Adrenal gland (tissue), 12 donors: ENCODE data around the gene CDK17. TPM values are rescaled to one million over a fixed set of nuclear protein-coding genes. Genes with fewer than 3 reads are reported as not detected.

ENCODE experiments used
- DNase-seq, 7 donors: peaks; one replicate each; pipeline ENCODE4 v3.0.0-alpha.2; 2019 to 2020
- H3K27ac ChIP-seq, 5 donors: fragments of 200-600 bp; sonication (generic) in 4 of 5; 1 replicate in 3 of 5; 2 replicates in 2 of 5; pipeline versions ENCODE4 v1.5.1 to v1.8.0; 2016 to 2020; ENCODE audit warnings: mild to moderate bottlenecking in 1 of 5
- H3K27me3 ChIP-seq: fragments of 200-600 bp; 2 replicates; pipeline ENCODE4 v1.8.0; 2021
- H3K36me3 ChIP-seq, 2 donors: fragments of 200-600 bp; replicated peaks in 1 of 2; 1 replicate in 1 of 2; 2 replicates in 1 of 2; pipeline versions ENCODE4 v1.5.1 to v1.8.0; 2018 to 2022
- H3K4me1 ChIP-seq, 2 donors: fragments of 200-600 bp; replicated peaks in 1 of 2; 1 replicate in 1 of 2; 2 replicates in 1 of 2; pipeline versions ENCODE4 v1.5.1 to v1.8.0; 2018 to 2021
- H3K4me3 ChIP-seq, 4 donors: fragments of 200-600 bp; sonication (generic) in 3 of 4; one replicate each; pipeline ENCODE4 v1.5.1; 2016 to 2018
- H3K9me3 ChIP-seq, 3 donors: fragments of 200-600 bp; sonication (generic) in 1 of 3; replicated peaks in 1 of 3; 1 replicate in 2 of 3; 2 replicates in 1 of 3; pipeline versions ENCODE4 v1.5.1 to v1.8.0; 2016 to 2021
- POLR2A ChIP-seq, 2 donors: fragments of 450-650 bp; IDR thresholded peaks; one replicate each; pipeline ENCODE4 v1.6.1; 2017; ENCODE audit warnings: antibody characterized with exemption in 2 of 2, mild to moderate bottlenecking in 2 of 2, moderate library complexity in 1 of 2
- WGBS, 4 donors: extraction: QIAGEN DNeasy Blood & Tissue Kit in 2 of 4; methylation state at CpG; one replicate each; pipeline versions ENCODE4 v1.1.5 to v1.1.7; 2013 to 2017; 5-methylcytosine and 5-hydroxymethylcytosine counted together
- intact Hi-C, 2 donors: fragments of 100-400 bp; cut with DNase I; formaldehyde crosslinking; loops; one replicate each; pipeline versions ENCODE4 v1.14.1 to v1.15.0; 2022 to 2023
- polyA plus RNA-seq, 3 donors: library from polyadenylated mRNA; stranded (reverse); fragments of 200-250 nt in 2 of 3; fragments of 350-450 nt in 1 of 3; fragmentation: Illumina TruSeq in 1 of 3; extraction: RNeasy Lipid Tissue Mini Kit (QIAGEN cat#74804) in 1 of 3; gene quantifications; one replicate each; pipeline ENCODE4 v1.2.3, GENCODE V29; 2013 to 2014
- total RNA-seq, 9 donors: library from RNA; depleted of rRNA in 4 of 9; stranded (reverse); fragments of >200 nt in 4 of 9; fragments of 120-200 nt in 1 of 9; fragmentation: NEBNext Ultra II Directional in 1 of 9; extraction: Animal tissue kit (Norgen Biotek cat#: 25700) in 1 of 9; gene quantifications; one replicate each; pipeline versions ENCODE4 v1.1.0 to v1.2.4, GENCODE V29; 2013 to 2023
- TF ChIP-seq, protein P1 (sequence below), 6 experiments: fragments of 450-650 bp in 4 of 6; fragments of 200-600 bp in 2 of 6; sonication (generic) in 1 of 6; IDR thresholded peaks; 1 replicate in 5 of 6; 2 replicates in 1 of 6; pipeline versions ENCODE4 v1.5.1 to v1.8.0; 2016 to 2021; ENCODE audit warnings: antibody characterized with exemption in 6 of 6, mild to moderate bottlenecking in 2 of 6, moderate library complexity in 1 of 6
- donor health status: healthy with polysubstance abuse.
- donor health status: Bipolar disorder and iron deficiency.
- donor health status: DM: yes; HTN: yes; CAD: no.
- donor health status: DM: no; HTN: no; CAD: no.
- donor health status: DM: no; HTN: no; CAD: no.
- donor health status: DM: yes; HTN: yes; CAD: no.

Gene CDK17
- total and polyA plus RNA-seq, 12 donors = 8.0 to 52.6 (median 21.1) TPM

DNA sequence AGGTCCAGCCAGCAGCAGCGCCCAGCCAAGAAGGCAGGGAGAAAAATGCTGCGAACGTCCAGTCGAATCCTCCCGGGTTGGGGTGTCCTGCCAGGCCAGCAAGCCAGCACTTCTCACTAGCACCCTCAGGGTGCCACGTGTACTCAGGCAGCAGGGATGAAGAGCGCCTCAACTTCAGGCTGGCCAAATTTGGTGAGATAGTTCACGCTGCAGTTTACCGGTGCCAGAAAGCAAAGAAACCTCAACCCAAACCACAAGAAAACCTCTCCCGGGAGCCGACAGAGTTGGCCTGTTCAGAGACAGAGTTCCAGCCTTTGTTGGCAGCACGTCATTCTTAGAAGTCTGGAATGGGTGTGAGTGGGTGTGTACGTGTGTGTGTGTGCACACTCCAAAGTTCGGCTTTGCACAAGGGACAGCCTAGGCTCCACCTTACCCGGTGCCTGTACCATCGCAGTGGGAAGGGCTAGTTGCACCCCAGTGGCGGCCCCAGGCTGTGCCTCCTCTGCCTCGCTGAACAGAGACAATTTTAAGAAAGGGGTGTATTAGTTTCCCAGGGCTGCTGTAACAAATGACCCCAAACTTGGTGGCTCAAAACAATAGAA, 163.9 kb downstream of the CDK17 start:
- DNase-seq = peak in 1 of 7 donors; percentile 46

DNA sequence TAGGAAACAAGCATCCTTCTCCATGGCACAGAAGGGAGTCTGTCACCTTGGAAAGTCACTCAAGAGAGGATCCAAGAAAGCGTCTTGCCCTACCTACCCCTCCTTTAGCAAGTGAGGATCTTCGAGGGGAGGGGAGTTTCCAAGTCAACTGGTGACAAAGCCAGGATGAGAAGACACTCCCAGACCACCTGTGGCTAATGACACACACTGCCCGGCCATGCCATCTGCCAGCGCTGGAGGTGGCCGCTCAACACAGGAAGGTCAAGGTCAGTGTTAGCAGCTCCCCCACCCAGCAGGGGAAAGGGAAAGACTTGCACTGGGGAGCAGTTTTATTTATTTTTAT, 164.8 kb downstream of the CDK17 start:
- intact Hi-C loops = no loop called here
- peak overlapping the region in 2 of 5 donors; percentile 74 to 85 for H3K27ac ChIP-seq
- no peaks in the 10 kb centered on the region for H3K36me3 ChIP-seq
- WGBS, 4 donors = 39 to 48% (median 41%) methylated on average over 5 of the region's 5 CpGs
- TF ChIP-seq, protein P1, sequence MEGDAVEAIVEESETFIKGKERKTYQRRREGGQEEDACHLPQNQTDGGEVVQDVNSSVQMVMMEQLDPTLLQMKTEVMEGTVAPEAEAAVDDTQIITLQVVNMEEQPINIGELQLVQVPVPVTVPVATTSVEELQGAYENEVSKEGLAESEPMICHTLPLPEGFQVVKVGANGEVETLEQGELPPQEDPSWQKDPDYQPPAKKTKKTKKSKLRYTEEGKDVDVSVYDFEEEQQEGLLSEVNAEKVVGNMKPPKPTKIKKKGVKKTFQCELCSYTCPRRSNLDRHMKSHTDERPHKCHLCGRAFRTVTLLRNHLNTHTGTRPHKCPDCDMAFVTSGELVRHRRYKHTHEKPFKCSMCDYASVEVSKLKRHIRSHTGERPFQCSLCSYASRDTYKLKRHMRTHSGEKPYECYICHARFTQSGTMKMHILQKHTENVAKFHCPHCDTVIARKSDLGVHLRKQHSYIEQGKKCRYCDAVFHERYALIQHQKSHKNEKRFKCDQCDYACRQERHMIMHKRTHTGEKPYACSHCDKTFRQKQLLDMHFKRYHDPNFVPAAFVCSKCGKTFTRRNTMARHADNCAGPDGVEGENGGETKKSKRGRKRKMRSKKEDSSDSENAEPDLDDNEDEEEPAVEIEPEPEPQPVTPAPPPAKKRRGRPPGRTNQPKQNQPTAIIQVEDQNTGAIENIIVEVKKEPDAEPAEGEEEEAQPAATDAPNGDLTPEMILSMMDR (IDR thresholded peaks at IDR 0.05) = no peak
- no peak for TF ChIP-seq POLR2A (IDR thresholded peaks at IDR 0.05)
- no peak overlapping the region for H3K4me3 ChIP-seq
- H3K27me3 ChIP-seq = no peaks in the 10 kb centered on the region
- H3K9me3 ChIP-seq = no peaks in the 10 kb centered on the region
- DNase-seq = peak in 3 of 7 donors; percentile 40 to 49 (median 42)
- peaks cover 10 to 58% of the 10 kb centered on the region in 2 donors for H3K4me1 ChIP-seq

More for the DNA sequence above, 163.9 kb downstream of the CDK17 start:
- Histone ChIP-seq H3K27me3 (no peaks in the 10 kb centered on the region), H3K9me3 (no peaks in the 10 kb centered on the region), H3K27ac (peak overlapping the region in 2 of 5 donors; percentile 83 to 85), H3K4me3 (no peak overlapping the region), H3K36me3 (no peaks in the 10 kb centered on the region), H3K4me1 (peaks cover 10 to 58% of the 10 kb centered on the region in 2 donors)
- TF ChIP-seq POLR2A (IDR thresholded peaks at IDR 0.05) = no peak
- TF ChIP-seq, protein P1 (IDR thresholded peaks at IDR 0.05) = no peak
- intact Hi-C loops = no loop called here
- 72 to 88% (median 83%) methylated on average over 9 to 18 of the region's 18 CpGs for WGBS, 4 donors

DNA sequence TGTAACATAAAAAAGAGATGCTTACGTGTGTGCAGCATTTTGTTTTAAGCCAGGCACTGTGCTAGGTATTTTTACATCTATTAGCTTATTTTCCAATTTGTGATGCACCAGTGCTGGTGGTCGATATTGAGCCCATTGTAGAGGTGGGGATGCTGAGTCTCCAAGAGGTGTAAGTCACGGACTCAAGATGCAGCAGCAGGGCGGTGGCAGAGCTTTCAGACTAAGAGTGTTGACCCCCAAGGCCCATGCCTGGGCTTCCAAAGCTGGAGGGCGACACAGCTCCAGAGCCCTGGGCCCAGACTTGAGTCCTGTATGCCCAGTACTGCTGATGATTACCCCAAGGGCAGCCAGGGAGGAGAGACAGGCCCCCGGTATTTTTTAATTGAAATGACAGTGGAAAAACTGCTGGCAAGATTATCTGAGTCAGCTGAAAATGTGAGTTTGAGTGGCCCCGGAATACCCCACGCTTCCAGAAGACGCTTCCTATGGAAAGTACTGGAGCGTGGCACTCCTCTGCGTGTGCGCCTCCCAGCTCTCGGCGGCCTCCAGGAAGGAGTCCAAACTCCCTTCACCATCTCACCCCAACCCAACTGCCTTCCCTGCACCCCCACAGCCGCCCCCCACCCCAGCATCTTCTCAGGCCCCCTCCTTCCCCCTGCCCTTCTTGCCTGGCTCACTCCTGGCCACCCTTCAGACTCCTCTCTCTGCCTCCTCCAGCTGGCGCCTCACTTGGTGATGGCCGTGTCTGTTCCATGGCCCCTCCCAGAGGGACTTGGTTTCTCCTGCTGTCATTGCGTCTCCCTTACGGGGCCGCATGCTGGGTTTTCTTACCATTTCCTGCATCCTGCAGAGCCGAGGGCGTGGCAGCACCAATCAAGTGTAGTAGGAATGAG, 165.4 kb downstream of the CDK17 start:
- H3K36me3 ChIP-seq = no peaks in the 10 kb centered on the region
- H3K4me1 ChIP-seq = peaks cover 10 to 58% of the 10 kb centered on the region in 2 donors
- H3K9me3 ChIP-seq = no peaks in the 10 kb centered on the region
- intact Hi-C loops = no loop called here
- no peak for TF ChIP-seq POLR2A (IDR thresholded peaks at IDR 0.05)
- TF ChIP-seq, protein P1 (IDR thresholded peaks at IDR 0.05) = no peak
- 85 to 94% (median 88%) methylated on average over 22 of the region's 22 CpGs for WGBS, 4 donors
- H3K27ac ChIP-seq = peak overlapping the region in 2 of 5 donors; percentile 74 to 85
- H3K4me3 ChIP-seq = no peak overlapping the region
- no peak for DNase-seq
- H3K27me3 ChIP-seq = no peaks in the 10 kb centered on the region

DNA sequence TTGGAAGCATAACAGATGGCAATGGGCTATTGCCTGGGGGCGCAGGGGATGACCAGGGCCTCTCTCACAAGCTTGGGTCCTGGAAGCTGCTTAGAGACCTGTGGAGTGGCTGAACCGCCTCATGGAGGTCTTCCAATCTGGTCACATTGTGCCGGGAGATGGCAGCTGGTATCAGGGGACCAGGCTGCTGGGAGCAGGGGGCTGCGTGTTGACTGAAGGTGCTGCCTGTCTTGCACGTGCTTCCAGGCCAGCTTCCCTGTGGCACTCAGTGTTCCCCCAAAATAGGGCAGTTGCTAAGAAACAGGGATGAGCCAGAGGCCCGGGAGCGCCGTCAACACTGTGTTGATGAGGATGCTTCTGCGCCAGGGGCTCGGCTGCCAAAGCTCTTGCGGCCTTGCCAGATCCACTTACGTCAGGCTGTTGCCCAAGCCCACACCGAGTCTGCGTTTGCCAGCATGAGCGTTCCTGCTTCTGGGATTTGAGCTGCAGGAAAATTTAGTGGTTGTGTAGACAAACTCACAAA, 166.2 kb downstream of the CDK17 start:
- H3K27me3 ChIP-seq = no peaks in the 10 kb centered on the region
- peak; percentile 66 to 96 (median 83) for DNase-seq
- H3K36me3 ChIP-seq = no peaks in the 10 kb centered on the region
- H3K4me3 ChIP-seq = no peak overlapping the region
- TF ChIP-seq, protein P1 (IDR thresholded peaks at IDR 0.05) = no peak
- TF ChIP-seq POLR2A (IDR thresholded peaks at IDR 0.05) = no peak
- WGBS, 4 donors = 46 to 86% (median 63%) methylated on average over 4 to 15 of the region's 15 CpGs
- peaks cover 10 to 51% of the 10 kb centered on the region in 2 donors for H3K4me1 ChIP-seq
- intact Hi-C loops = no loop called here
- peak overlapping the region in 3 of 5 donors; percentile 55 to 88 (median 85) for H3K27ac ChIP-seq
- no peaks in the 10 kb centered on the region for H3K9me3 ChIP-seq
